Astrocyte (in vitro differentiated cells and primary cell): Measurements from ENCODE around the gene RAB8B. TPM values are rescaled to one million over a fixed set of nuclear protein-coding genes. Genes with fewer than 3 reads are reported as not detected.

ENCODE experiments used
- DNase-seq: peaks from one replicate; pipeline ENCODE4 v3.0.0-alpha.2; 2010; ENCODE audit warnings: low read depth
- FAIRE-seq: peaks from 2 replicates; lab custom pipeline; 2011; peaks lifted over from hg19 to GRCh38; lab: Jason Lieb, UNC
- H2AFZ ChIP-seq: 2 replicates; pipeline ENCODE4 v1.6.0; 2012; ENCODE audit warnings: low read depth, low read length, inconsistent platforms
- H3K27ac ChIP-seq: 2 replicates; pipeline ENCODE4 v1.5.1; 2011; ENCODE audit warnings: low read depth, low read length, inconsistent platforms
- H3K27me3 ChIP-seq: 2 replicates; pipeline ENCODE4 v1.6.0; 2011; ENCODE audit warnings: low read length, inconsistent platforms; ENCODE audit not compliant: insufficient read depth
- H3K36me3 ChIP-seq: 2 replicates; pipeline ENCODE4 v1.5.1; 2011; ENCODE audit warnings: low read length, inconsistent platforms; ENCODE audit not compliant: insufficient read depth
- H3K4me1 ChIP-seq: 2 replicates; pipeline ENCODE4 v1.5.1; 2011; ENCODE audit warnings: low read length, inconsistent platforms; ENCODE audit not compliant: insufficient read depth
- H3K4me2 ChIP-seq: 2 replicates; pipeline ENCODE4 v1.6.0; 2012; ENCODE audit warnings: low read length, inconsistent platforms
- H3K4me3 ChIP-seq: 2 replicates; pipeline ENCODE4 v1.5.1; 2011; ENCODE audit warnings: low read depth, mild to moderate bottlenecking, low read length, inconsistent platforms; ENCODE audit not compliant: insufficient read depth
- H3K79me2 ChIP-seq: 2 replicates; pipeline ENCODE4 v1.6.0; 2012; ENCODE audit warnings: mild to moderate bottlenecking, low read length, inconsistent platforms; ENCODE audit not compliant: insufficient read depth
- H3K9ac ChIP-seq: 2 replicates; pipeline ENCODE4 v1.6.0; 2012; ENCODE audit warnings: mild to moderate bottlenecking, low read length, inconsistent platforms
- H3K9me3 ChIP-seq: 2 replicates; pipeline ENCODE4 v1.5.1; 2012; ENCODE audit warnings: low read depth, mild to moderate bottlenecking, low read length, inconsistent platforms; ENCODE audit not compliant: insufficient read depth
- H4K20me1 ChIP-seq: 2 replicates; pipeline ENCODE4 v1.6.0; 2012; ENCODE audit warnings: low read length, inconsistent platforms; ENCODE audit not compliant: insufficient read depth
- H3K27ac Mint-ChIP-seq: one replicate; pipeline ENCODE4 v1.8.0; 2021; ENCODE audit warnings: mild to moderate bottlenecking, mixed read lengths; ENCODE audit not compliant: unreplicated experiment
- H3K27me3 Mint-ChIP-seq: one replicate; pipeline ENCODE4 v1.8.0; 2021; ENCODE audit warnings: low read depth, mixed read lengths; ENCODE audit not compliant: unreplicated experiment
- H3K36me3 Mint-ChIP-seq: one replicate; pipeline ENCODE4 v1.8.0; 2021; ENCODE audit warnings: low read depth, mixed read lengths; ENCODE audit not compliant: unreplicated experiment
- H3K4me1 Mint-ChIP-seq: one replicate; pipeline ENCODE4 v1.8.0; 2021; ENCODE audit warnings: low read depth, mixed read lengths; ENCODE audit not compliant: unreplicated experiment
- H3K4me3 Mint-ChIP-seq: one replicate; pipeline ENCODE4 v1.8.0; 2021; ENCODE audit warnings: mild to moderate bottlenecking, moderate library complexity, mixed read lengths; ENCODE audit not compliant: unreplicated experiment
- H3K9me3 Mint-ChIP-seq: one replicate; pipeline ENCODE4 v1.8.0; 2021; ENCODE audit warnings: mild to moderate bottlenecking, mixed read lengths; ENCODE audit not compliant: unreplicated experiment
- CTCF ChIP-seq: IDR thresholded peaks from 2 replicates; pipeline ENCODE4 v1.5.1; 2011; ENCODE audit warnings: low read depth, mild to moderate bottlenecking, inconsistent platforms, low read length, moderate library complexity; ENCODE audit not compliant: insufficient read depth
- EZH2 ChIP-seq: IDR thresholded peaks from 2 replicates; pipeline ENCODE4 v1.6.1; 2012; ENCODE audit warnings: mild to moderate bottlenecking, low read length, inconsistent platforms; ENCODE audit not compliant: insufficient read depth
- total RNA-seq: library from RNA; stranded (reverse); gene quantifications from 2 replicates; pipeline ENCODE4 v1.2.1, GENCODE V29; 2021

The RAB8B gene
- total RNA-seq, 1 donor from 2014 or later, result 49.3 TPM

GRCh38 chr15:63296195-63296594, 106.8 kb downstream of the RAB8B start:
- no peaks in the 10 kb centered on the region for H3K79me2 ChIP-seq
- no peaks in the 10 kb centered on the region for H3K27me3 ChIP-seq
- FAIRE-seq, result no peak
- H2AFZ ChIP-seq, result no peak overlapping the region
- no peak overlapping the region for H3K27ac ChIP-seq
- H3K4me2 ChIP-seq, result no peak overlapping the region
- no peak overlapping the region for H3K4me3 ChIP-seq
- Mint-ChIP-seq H3K4me3 (no peak overlapping the region), H3K9me3 (no peaks in the 10 kb centered on the region), H3K27me3 (no peaks in the 10 kb centered on the region), H3K36me3 (peaks cover 26% of the 10 kb centered on the region), H3K4me1 (peaks cover 14% of the 10 kb centered on the region), H3K27ac (no peak overlapping the region)
- peaks cover 4% of the 10 kb centered on the region for H3K36me3 ChIP-seq
- H4K20me1 ChIP-seq, result no peaks in the 10 kb centered on the region
- no peak for DNase-seq
- peaks cover 10% of the 10 kb centered on the region for H3K4me1 ChIP-seq
- no peak overlapping the region for H3K9ac ChIP-seq
- no peaks in the 10 kb centered on the region for H3K9me3 ChIP-seq
- TF ChIP-seq CTCF, result no peak

- H3K79me2 ChIP-seq, result no peaks in the 10 kb centered on the region
- no peak overlapping the region for H3K27ac ChIP-seq
- H3K4me3 ChIP-seq, result no peak overlapping the region
- TF ChIP-seq CTCF (no peak), EZH2 (no peak)
- Mint-ChIP-seq H3K4me3 (no peak overlapping the region), H3K27me3 (no peaks in the 10 kb centered on the region), H3K4me1 (peaks cover 6% of the 10 kb centered on the region), H3K9me3 (no peaks in the 10 kb centered on the region), H3K27ac (no peak overlapping the region), H3K36me3 (peaks cover 33% of the 10 kb centered on the region)
- H4K20me1 ChIP-seq, result no peaks in the 10 kb centered on the region
- no peak for DNase-seq
- FAIRE-seq, result no peak
- peaks cover 4% of the 10 kb centered on the region for H3K36me3 ChIP-seq
- H3K9ac ChIP-seq, result no peak overlapping the region
- no peaks in the 10 kb centered on the region for H3K27me3 ChIP-seq
- H3K4me2 ChIP-seq, result no peak overlapping the region
- no peak overlapping the region for H2AFZ ChIP-seq
- no peaks in the 10 kb centered on the region for H3K9me3 ChIP-seq
- no peaks in the 10 kb centered on the region for H3K4me1 ChIP-seq
Observed at GRCh38 chr15:63299943-63300575, 110.7 kb downstream of the RAB8B start.

GRCh38 chr15:63301088-63301487, 111.7 kb downstream of the RAB8B start:
- H3K79me2 ChIP-seq, result no peaks in the 10 kb centered on the region
- H3K9me3 ChIP-seq, result no peaks in the 10 kb centered on the region
- H3K27ac ChIP-seq, result no peak overlapping the region
- H3K36me3 ChIP-seq, result peaks cover 4% of the 10 kb centered on the region
- H3K9ac ChIP-seq, result no peak overlapping the region
- Mint-ChIP-seq H3K27ac (no peak overlapping the region), H3K4me3 (no peak overlapping the region), H3K27me3 (no peaks in the 10 kb centered on the region), H3K36me3 (peaks cover 32% of the 10 kb centered on the region), H3K4me1 (peaks cover 6% of the 10 kb centered on the region), H3K9me3 (no peaks in the 10 kb centered on the region)
- no peaks in the 10 kb centered on the region for H3K4me1 ChIP-seq
- no peak overlapping the region for H2AFZ ChIP-seq
- peak overlapping the region; percentile 25 for H3K4me2 ChIP-seq
- H3K4me3 ChIP-seq, result no peak overlapping the region
- TF ChIP-seq EZH2, result no peak
- FAIRE-seq, result no peak
- DNase-seq, result no peak
- no peaks in the 10 kb centered on the region for H4K20me1 ChIP-seq
- no peaks in the 10 kb centered on the region for H3K27me3 ChIP-seq
